K562 (cell line): ENCODE results near the gene CTPS1. TPM values are rescaled to one million over a fixed set of nuclear protein-coding genes. Genes with fewer than 3 reads are reported as not detected.
A peak's percentile ranks its signal among the peaks of the same experiment; 100 is the strongest.

Source experiments
- CREB3L1 ChIP-seq: fragments of 450-650 bp; IDR thresholded peaks from 2 replicates; pipeline ENCODE4 v1.6.1; 2014; ENCODE audit warnings: low read depth, mild to moderate bottlenecking, moderate library complexity, borderline replicate concordance
- EWSR1 ChIP-seq: fragments of 450-650 bp; IDR thresholded peaks from 2 replicates; pipeline ENCODE4 v1.6.1; 2018; ENCODE audit warnings: borderline replicate concordance, mild to moderate bottlenecking, low read depth, moderate library complexity; ENCODE audit not compliant: partially characterized antibody
- FOXA3 ChIP-seq, 2 experiments: fragments of 450-650 bp in 1 of 2; sonication (generic) in 1 of 2; formaldehyde crosslinking; IDR thresholded peaks in 1 of 2; conservative IDR thresholded peaks in 1 of 2; 2 replicates each; pipeline versions ENCODE4 v1.4.0 to v1.8.0; 2020 to 2022; ENCODE audit warnings: mild to moderate bottlenecking in 2 of 2, missing genetic modification reagents in 1 of 2
- FOXJ3 ChIP-seq: sonication (generic); formaldehyde crosslinking; IDR thresholded peaks from 2 replicates; pipeline ENCODE4 v1.4.0; 2020; ENCODE audit warnings: mild to moderate bottlenecking, missing genetic modification reagents
- FOXM1 ChIP-seq, 2 experiments: fragments of 450-650 bp in 1 of 2; sonication (generic) in 1 of 2; formaldehyde crosslinking in 1 of 2; IDR thresholded peaks; 2 replicates each; pipeline versions ENCODE4 v1.6.1 to v1.9.0; 2017 to 2022; ENCODE audit warnings: low read depth in 2 of 2, mild to moderate bottlenecking in 2 of 2, missing genetic modification reagents in 1 of 2, moderate library complexity in 1 of 2
- GATAD2B ChIP-seq: fragments of 450-650 bp; IDR thresholded peaks from 2 replicates; pipeline ENCODE4 v1.6.1; 2017; ENCODE audit warnings: mild to moderate bottlenecking, borderline replicate concordance
- KDM1A ChIP-seq, 2 experiments: fragments of 450-650 bp; IDR thresholded peaks; 2 replicates each; pipeline ENCODE4 v1.6.1; 2016; ENCODE audit warnings: mild to moderate bottlenecking in 2 of 2
- NFIX ChIP-seq: fragments of 250-450 bp; sonication (Bioruptor Pico); IDR thresholded peaks from 2 replicates; pipeline ENCODE4 v1.4.0; 2020; ENCODE audit warnings: low read depth, mild to moderate bottlenecking, moderate library complexity
- NFRKB ChIP-seq: fragments of 450-650 bp; IDR thresholded peaks from 2 replicates; pipeline ENCODE4 v1.6.1; 2016; ENCODE audit warnings: low read depth
- PKNOX1 ChIP-seq: fragments of 450-650 bp; IDR thresholded peaks from 2 replicates; pipeline ENCODE4 v1.6.1; 2016
- RFX1 ChIP-seq: fragments of 450-650 bp; IDR thresholded peaks from 2 replicates; pipeline ENCODE4 v1.6.1; 2016; ENCODE audit warnings: mild to moderate bottlenecking, moderate library complexity
- ZFX ChIP-seq: sonication (generic); formaldehyde crosslinking; IDR thresholded peaks from 2 replicates; pipeline ENCODE4 v1.8.0; 2022; ENCODE audit warnings: mild to moderate bottlenecking, missing genetic modification reagents, moderate library complexity
- ZNF174 ChIP-seq: fragments of 250-450 bp; sonication (Bioruptor Pico); IDR thresholded peaks from 2 replicates; pipeline ENCODE4 v1.4.0; 2020; ENCODE audit warnings: mild to moderate bottlenecking
- ZNF280B ChIP-seq: fragments of 250-450 bp; sonication (Bioruptor Pico); IDR thresholded peaks from 2 replicates; pipeline ENCODE4 v1.5.1; 2021; ENCODE audit warnings: mild to moderate bottlenecking
- ZNF3 ChIP-seq: fragments of 250-450 bp; sonication (Bioruptor Pico); IDR thresholded peaks from 2 replicates; pipeline ENCODE4 v1.5.0; 2021; ENCODE audit warnings: mild to moderate bottlenecking, moderate library complexity
- ZNF347 ChIP-seq: fragments of 450-650 bp; formaldehyde crosslinking; IDR thresholded peaks from 2 replicates; pipeline ENCODE4 v1.4.0; 2020; ENCODE audit warnings: low read depth, mild to moderate bottlenecking, moderate library complexity
- ZNF395 ChIP-seq: fragments of 200-800 bp; sonication (Bioruptor generic); IDR thresholded peaks from 2 replicates; pipeline ENCODE4 v1.6.1; 2017; ENCODE audit warnings: missing genetic modification characterization, missing compliant biosample characterization
- ZNF609 ChIP-seq: sonication (generic); formaldehyde crosslinking; IDR thresholded peaks from 2 replicates; pipeline ENCODE4 v1.8.1; 2023; ENCODE audit warnings: missing genetic modification reagents, mild to moderate bottlenecking, borderline replicate concordance
- polyA plus RNA-seq, 8 experiments: library from polyadenylated mRNA; depleted of rRNA in 4 of 8; stranded (reverse) in 5 of 8; unstranded in 3 of 8; fragments of >200 nt; fragmentation: Nextera tagmentation in 2 of 8; fragmentation: Illumina TruSeq in 1 of 8; extraction: Ambion mirVana in 2 of 8; extraction: Trizol in 1 of 8; gene quantifications; 2 replicates each; pipeline versions ENCODE4 v1.2.1 to v1.2.3, GENCODE V29; 2011 to 2014; ENCODE audit warnings: inconsistent platforms in 1 of 8, missing spikeins in 1 of 8
- total RNA-seq, 7 experiments: library from RNA; depleted of rRNA in 6 of 7; stranded (reverse); fragments of >200 nt in 6 of 7; fragmentation: Illumina TruSeq in 2 of 7; extraction: Trizol in 2 of 7; gene quantifications; 2 replicates each; pipeline versions ENCODE4 v1.2.1 to v1.2.3, GENCODE V29; 2011 to 2021; ENCODE audit warnings: low replicate concordance in 1 of 7

The CTPS1 gene
- total and polyA plus RNA-seq, 9 of the 15 experiments (the other 6 are each of a cell fraction or from before 2014, with no cell fraction given), result 44.4 to 164 (median 87.7) TPM

GRCh38 chr1:40974945-40975344 is 4.6 kb upstream of the CTPS1 start (continued):
- TF ChIP-seq ZNF395 (CRISPR knock-in tag) (peak; percentile 91), KDM1A (IDR thresholded peaks at IDR 0.05) (peak; percentile 100), ZNF280B (CRISPR knock-in tag) (no peak), EWSR1 (no peak), ZNF609 (CRISPR knock-in tag) (no peak), RFX1 (no peak), NFIX (CRISPR knock-in tag) (no peak), CREB3L1 (no peak), PKNOX1 (peak; percentile 69), FOXA3 (CRISPR knock-in tag; conservative IDR thresholded peaks at IDR 0.05 in 1 of 2, IDR thresholded peaks at IDR 0.05 in 1 of 2) (peak in 1 of 2 experiments; percentile 71; a peak in 2 of 4 replicates), NFRKB (no peak), FOXJ3 (no peak), ZNF347 (CRISPR knock-in tag) (no peak), GATAD2B (no peak), ZFX (CRISPR knock-in tag) (no peak), FOXM1 (IDR thresholded peaks at IDR 0.05; ENCODE audit: low read depth) (peak; percentile 88), FOXM1 (CRISPR knock-in tag; IDR thresholded peaks at IDR 0.05; ENCODE audit: low read depth) (no peak), ZNF3 (CRISPR knock-in tag) (no peak), ZNF174 (CRISPR knock-in tag) (no peak)
